Adrenal gland (tissue), 12 donors: ENCODE data around the gene GAB4. TPM values are rescaled to one million over a fixed set of nuclear protein-coding genes. Genes with fewer than 3 reads are reported as not detected.
A peak's percentile ranks its signal among the peaks of the same experiment; 100 is the strongest.

Experiments
- DNase-seq, 7 donors: peaks; one replicate each; pipeline ENCODE4 v3.0.0-alpha.2; 2019 to 2020
- H3K27ac ChIP-seq, 5 donors: fragments of 200-600 bp; sonication (generic) in 4 of 5; 1 replicate in 3 of 5; 2 replicates in 2 of 5; pipeline versions ENCODE4 v1.5.1 to v1.8.0; 2016 to 2020; ENCODE audit warnings: mild to moderate bottlenecking in 1 of 5
- H3K27me3 ChIP-seq: fragments of 200-600 bp; 2 replicates; pipeline ENCODE4 v1.8.0; 2021
- H3K36me3 ChIP-seq, 2 donors: fragments of 200-600 bp; replicated peaks in 1 of 2; 1 replicate in 1 of 2; 2 replicates in 1 of 2; pipeline versions ENCODE4 v1.5.1 to v1.8.0; 2018 to 2022
- H3K4me1 ChIP-seq, 2 donors: fragments of 200-600 bp; replicated peaks in 1 of 2; 1 replicate in 1 of 2; 2 replicates in 1 of 2; pipeline versions ENCODE4 v1.5.1 to v1.8.0; 2018 to 2021
- H3K4me3 ChIP-seq, 4 donors: fragments of 200-600 bp; sonication (generic) in 3 of 4; one replicate each; pipeline ENCODE4 v1.5.1; 2016 to 2018
- H3K9me3 ChIP-seq, 3 donors: fragments of 200-600 bp; sonication (generic) in 1 of 3; replicated peaks in 1 of 3; 1 replicate in 2 of 3; 2 replicates in 1 of 3; pipeline versions ENCODE4 v1.5.1 to v1.8.0; 2016 to 2021
- CTCF ChIP-seq, 6 experiments: fragments of 450-650 bp in 4 of 6; fragments of 200-600 bp in 2 of 6; sonication (generic) in 1 of 6; IDR thresholded peaks; 1 replicate in 5 of 6; 2 replicates in 1 of 6; pipeline versions ENCODE4 v1.5.1 to v1.8.0; 2016 to 2021; ENCODE audit warnings: antibody characterized with exemption in 6 of 6, mild to moderate bottlenecking in 2 of 6, moderate library complexity in 1 of 6
- POLR2A ChIP-seq, 2 donors: fragments of 450-650 bp; IDR thresholded peaks; one replicate each; pipeline ENCODE4 v1.6.1; 2017; ENCODE audit warnings: antibody characterized with exemption in 2 of 2, mild to moderate bottlenecking in 2 of 2, moderate library complexity in 1 of 2
- WGBS, 4 donors: extraction: QIAGEN DNeasy Blood & Tissue Kit in 2 of 4; methylation state at CpG; one replicate each; pipeline versions ENCODE4 v1.1.5 to v1.1.7; 2013 to 2017; 5-methylcytosine and 5-hydroxymethylcytosine counted together
- intact Hi-C, 2 donors: fragments of 100-400 bp; cut with DNase I; formaldehyde crosslinking; loops; one replicate each; pipeline versions ENCODE4 v1.14.1 to v1.15.0; 2022 to 2023
- polyA plus RNA-seq, 3 donors: library from polyadenylated mRNA; stranded (reverse); fragments of 200-250 nt in 2 of 3; fragments of 350-450 nt in 1 of 3; fragmentation: Illumina TruSeq in 1 of 3; extraction: RNeasy Lipid Tissue Mini Kit (QIAGEN cat#74804) in 1 of 3; gene quantifications; one replicate each; pipeline ENCODE4 v1.2.3, GENCODE V29; 2013 to 2014
- total RNA-seq, 9 donors: library from RNA; depleted of rRNA in 4 of 9; stranded (reverse); fragments of >200 nt in 4 of 9; fragments of 120-200 nt in 1 of 9; fragmentation: NEBNext Ultra II Directional in 1 of 9; extraction: Animal tissue kit (Norgen Biotek cat#: 25700) in 1 of 9; gene quantifications; one replicate each; pipeline versions ENCODE4 v1.1.0 to v1.2.4, GENCODE V29; 2013 to 2023
- donor health status: healthy with polysubstance abuse.
- donor health status: Bipolar disorder and iron deficiency.
- donor health status: DM: yes; HTN: yes; CAD: no.
- donor health status: DM: no; HTN: no; CAD: no.
- donor health status: DM: no; HTN: no; CAD: no.
- donor health status: DM: yes; HTN: yes; CAD: no.

GAB4 gene
- total and polyA plus RNA-seq, 12 donors = 0.03 TPM; not detected in 11

GRCh38 chr22:16957781-16958180 lies 50.2 kb downstream of the GAB4 start:
- TF ChIP-seq POLR2A (IDR thresholded peaks at IDR 0.05) (no peak), CTCF (IDR thresholded peaks at IDR 0.05) (no peak)
- WGBS, 4 donors = 33 to 90% (median 83%) methylated on average over 1 to 7 of the region's 7 CpGs
- no peaks in the 10 kb centered on the region for H3K27me3 ChIP-seq
- no peaks in the 10 kb centered on the region for H3K36me3 ChIP-seq
- no peak overlapping the region for H3K27ac ChIP-seq
- no peak overlapping the region for H3K4me3 ChIP-seq
- no peaks in the 10 kb centered on the region for H3K9me3 ChIP-seq
- H3K4me1 ChIP-seq = no peaks in the 10 kb centered on the region
- intact Hi-C loops = no loop called here
- DNase-seq = no peak

GRCh38 chr22:16956290-16956689 lies 51.7 kb downstream of the GAB4 start:
- no peaks in the 10 kb centered on the region for H3K9me3 ChIP-seq
- no peak for TF ChIP-seq CTCF (IDR thresholded peaks at IDR 0.05)
- TF ChIP-seq POLR2A (IDR thresholded peaks at IDR 0.05) = no peak
- no peak overlapping the region for H3K4me3 ChIP-seq
- H3K27ac ChIP-seq = no peak overlapping the region
- no peaks in the 10 kb centered on the region for H3K27me3 ChIP-seq
- no peak for DNase-seq
- H3K36me3 ChIP-seq = no peaks in the 10 kb centered on the region
- intact Hi-C loops = no loop called here
- H3K4me1 ChIP-seq = no peaks in the 10 kb centered on the region
- 72 to 89% (median 83%) methylated on average over 2 to 6 of the region's 6 CpGs for WGBS, 4 donors

GRCh38 chr22:16955678-16956210 lies 52.3 kb downstream of the GAB4 start:
- H3K27ac ChIP-seq = no peak overlapping the region
- intact Hi-C loops = no loop called here
- no peaks in the 10 kb centered on the region for H3K36me3 ChIP-seq
- no peak for TF ChIP-seq POLR2A (IDR thresholded peaks at IDR 0.05)
- no peak for TF ChIP-seq CTCF (IDR thresholded peaks at IDR 0.05)
- H3K4me1 ChIP-seq = no peaks in the 10 kb centered on the region
- H3K4me3 ChIP-seq = no peak overlapping the region
- H3K9me3 ChIP-seq = no peaks in the 10 kb centered on the region
- WGBS, 4 donors = 44 to 58% (median 47%) methylated on average over 2 of the region's 2 CpGs
- no peaks in the 10 kb centered on the region for H3K27me3 ChIP-seq
- DNase-seq = peak; percentile 52 to 79 (median 62)

- 84 to 94% (median 88%) methylated on average over 5 of the region's 5 CpGs for WGBS, 4 donors
- H3K36me3 ChIP-seq = no peaks in the 10 kb centered on the region
- H3K27ac ChIP-seq = no peak overlapping the region
- intact Hi-C loops = no loop called here
- no peaks in the 10 kb centered on the region for H3K9me3 ChIP-seq
- TF ChIP-seq CTCF (IDR thresholded peaks at IDR 0.05) = no peak
- peaks cover 0 to 2% of the 10 kb centered on the region in 2 donors for H3K4me1 ChIP-seq
- no peak for DNase-seq
- no peak overlapping the region for H3K4me3 ChIP-seq
- H3K27me3 ChIP-seq = no peaks in the 10 kb centered on the region
Measured at GRCh38 chr22:16955081-16955480, 52.9 kb downstream of the GAB4 start.
